Activated naive CD8-positive, alpha-beta T cell treated with anti-CD3 and anti-CD28 coated beads, Interleukin-2, amount 50 U/mL, for 24 hours (primary cell): ENCODE results near the gene NCOA1.
"Not testable (repeated sequence)": the region's sequence is repeated elsewhere in the genome, so short reads cannot be mapped to it uniquely, and the experiment has no call there.

Experiments used
- ATAC-seq: fragments of 150-1000 bp; cut with Tn5 transposase; one replicate; pipeline ENCODE4 v1.10.0; 2021
- DNase-seq: peaks from one replicate; pipeline ENCODE4 v3.0.0; 2021
- H3K27ac Mint-ChIP-seq: one replicate; pipeline ENCODE4 v1.8.0; 2021; ENCODE audit warnings: mild to moderate bottlenecking, mixed read lengths
- H3K27me3 Mint-ChIP-seq: one replicate; pipeline ENCODE4 v1.8.0; 2021; ENCODE audit warnings: mixed read lengths
- H3K36me3 Mint-ChIP-seq: one replicate; pipeline ENCODE4 v1.8.0; 2021; ENCODE audit warnings: low read depth, mixed read lengths
- H3K4me1 Mint-ChIP-seq: one replicate; pipeline ENCODE4 v1.8.0; 2021; ENCODE audit warnings: mixed read lengths
- H3K4me3 Mint-ChIP-seq: one replicate; pipeline ENCODE4 v1.8.0; 2021; ENCODE audit warnings: mild to moderate bottlenecking, moderate library complexity, mixed read lengths
- H3K9me3 Mint-ChIP-seq: one replicate; pipeline ENCODE4 v1.8.0; 2021; ENCODE audit warnings: mixed read lengths

The NCOA1 gene

GRCh38 chr2:24466871-24467870, 23.9 kb upstream of the NCOA1 start:
- ATAC-seq, result no peak
- H3K27ac Mint-ChIP-seq, result no peak overlapping the region
- H3K36me3 Mint-ChIP-seq, result no peaks in the 10 kb centered on the region
- no peaks in the 10 kb centered on the region for H3K4me1 Mint-ChIP-seq
- peaks cover 3% of the 10 kb centered on the region for H3K27me3 Mint-ChIP-seq
- DNase-seq, result no peak
- no peaks in the 10 kb centered on the region for H3K9me3 Mint-ChIP-seq
- H3K4me3 Mint-ChIP-seq, result no peak overlapping the region

GRCh38 chr2:24468453-24468852, 22.6 kb upstream of the NCOA1 start:
- not testable (repeated sequence) for H3K4me1 Mint-ChIP-seq, ATAC-seq, H3K27me3 Mint-ChIP-seq, H3K27ac Mint-ChIP-seq, H3K9me3 Mint-ChIP-seq, DNase-seq, H3K4me3 Mint-ChIP-seq, H3K36me3 Mint-ChIP-seq

GRCh38 chr2:24469148-24469650, 21.9 kb upstream of the NCOA1 start:
- peaks cover 3% of the 10 kb centered on the region for H3K27me3 Mint-ChIP-seq
- no peaks in the 10 kb centered on the region for H3K9me3 Mint-ChIP-seq
- H3K36me3 Mint-ChIP-seq, result no peaks in the 10 kb centered on the region
- DNase-seq (no peak), ATAC-seq (no peak)
- no peaks in the 10 kb centered on the region for H3K4me1 Mint-ChIP-seq
- H3K27ac Mint-ChIP-seq, result no peak overlapping the region
- no peak overlapping the region for H3K4me3 Mint-ChIP-seq

- DNase-seq (no peak), ATAC-seq (no peak)
- Mint-ChIP-seq H3K9me3 (no peaks in the 10 kb centered on the region), H3K4me1 (no peaks in the 10 kb centered on the region), H3K4me3 (no peak overlapping the region), H3K27me3 (peaks cover 3% of the 10 kb centered on the region), H3K27ac (no peak overlapping the region), H3K36me3 (no peaks in the 10 kb centered on the region)
These were observed 19.4 kb upstream of the NCOA1 start for GRCh38 chr2:24471662-24472061.

- no peaks in the 10 kb centered on the region for H3K9me3 Mint-ChIP-seq
- peaks cover 3% of the 10 kb centered on the region for H3K27me3 Mint-ChIP-seq
- no peak overlapping the region for H3K4me3 Mint-ChIP-seq
- H3K4me1 Mint-ChIP-seq, result no peaks in the 10 kb centered on the region
- no peak for ATAC-seq
- no peak for DNase-seq
- H3K27ac Mint-ChIP-seq, result no peak overlapping the region
- H3K36me3 Mint-ChIP-seq, result no peaks in the 10 kb centered on the region
These were observed 18.6 kb upstream of the NCOA1 start for GRCh38 chr2:24472416-24472815.

- H3K27ac Mint-ChIP-seq, result no peak overlapping the region
- no peak overlapping the region for H3K4me3 Mint-ChIP-seq
- H3K27me3 Mint-ChIP-seq, result peaks cover under 1% of the 10 kb centered on the region
- no peaks in the 10 kb centered on the region for H3K4me1 Mint-ChIP-seq
- DNase-seq (no peak), ATAC-seq (no peak)
- no peaks in the 10 kb centered on the region for H3K9me3 Mint-ChIP-seq
- no peaks in the 10 kb centered on the region for H3K36me3 Mint-ChIP-seq
These were observed 17.4 kb upstream of the NCOA1 start for GRCh38 chr2:24473626-24474025.

- Mint-ChIP-seq H3K4me1 (no peaks in the 10 kb centered on the region), H3K4me3 (no peak overlapping the region), H3K9me3 (no peaks in the 10 kb centered on the region), H3K27ac (no peak overlapping the region), H3K27me3 (no peaks in the 10 kb centered on the region), H3K36me3 (no peaks in the 10 kb centered on the region)
- ATAC-seq, result no peak
- no peak for DNase-seq
These were observed 17.0 kb upstream of the NCOA1 start for GRCh38 chr2:24474053-24474452.

GRCh38 chr2:24477229-24477628, 13.8 kb upstream of the NCOA1 start:
- H3K27me3 Mint-ChIP-seq, result peaks cover 5% of the 10 kb centered on the region
- peaks cover 2% of the 10 kb centered on the region for H3K4me1 Mint-ChIP-seq
- H3K36me3 Mint-ChIP-seq, result no peaks in the 10 kb centered on the region
- DNase-seq (no peak), ATAC-seq (no peak)
- H3K27ac Mint-ChIP-seq, result no peak overlapping the region
- no peak overlapping the region for H3K4me3 Mint-ChIP-seq
- peaks cover 7% of the 10 kb centered on the region for H3K9me3 Mint-ChIP-seq

GRCh38 chr2:24478243-24478642, 12.8 kb upstream of the NCOA1 start:
- H3K4me3 Mint-ChIP-seq, result no peak overlapping the region
- H3K27me3 Mint-ChIP-seq, result peaks cover 5% of the 10 kb centered on the region
- peaks cover 5% of the 10 kb centered on the region for H3K4me1 Mint-ChIP-seq
- ATAC-seq (no peak), DNase-seq (no peak)
- H3K36me3 Mint-ChIP-seq, result no peaks in the 10 kb centered on the region
- peaks cover 7% of the 10 kb centered on the region for H3K9me3 Mint-ChIP-seq
- H3K27ac Mint-ChIP-seq, result no peak overlapping the region

- Mint-ChIP-seq H3K4me1 (peaks cover 5% of the 10 kb centered on the region), H3K27ac (no peak overlapping the region), H3K36me3 (no peaks in the 10 kb centered on the region), H3K9me3 (peaks cover 14% of the 10 kb centered on the region), H3K27me3 (peaks cover 5% of the 10 kb centered on the region), H3K4me3 (no peak overlapping the region)
- no peak for ATAC-seq
- DNase-seq, result no peak
These were observed 10.8 kb upstream of the NCOA1 start for GRCh38 chr2:24480245-24480644.

GRCh38 chr2:24482251-24482971, 8.6 kb upstream of the NCOA1 start:
- Mint-ChIP-seq H3K9me3 (peaks cover 14% of the 10 kb centered on the region), H3K4me3 (no peak overlapping the region), H3K36me3 (no peaks in the 10 kb centered on the region), H3K27ac (no peak overlapping the region), H3K4me1 (peaks cover 5% of the 10 kb centered on the region), H3K27me3 (peaks cover 5% of the 10 kb centered on the region)
- no peak for DNase-seq
- no peak for ATAC-seq

GRCh38 chr2:24482972-24483300, 8.1 kb upstream of the NCOA1 start:
- DNase-seq, result no peak
- H3K36me3 Mint-ChIP-seq, result no peaks in the 10 kb centered on the region
- no peak overlapping the region for H3K27ac Mint-ChIP-seq
- H3K4me3 Mint-ChIP-seq, result no peak overlapping the region
- no peak for ATAC-seq
- H3K27me3 Mint-ChIP-seq, result peaks cover 5% of the 10 kb centered on the region
- H3K4me1 Mint-ChIP-seq, result peaks cover 5% of the 10 kb centered on the region
- peaks cover 14% of the 10 kb centered on the region for H3K9me3 Mint-ChIP-seq

GRCh38 chr2:24484677-24485076, 6.4 kb upstream of the NCOA1 start:
- peaks cover 14% of the 10 kb centered on the region for H3K4me1 Mint-ChIP-seq
- not testable (repeated sequence) for H3K27me3 Mint-ChIP-seq, H3K4me3 Mint-ChIP-seq, H3K27ac Mint-ChIP-seq, DNase-seq, H3K36me3 Mint-ChIP-seq, ATAC-seq
- H3K9me3 Mint-ChIP-seq, result peaks cover 14% of the 10 kb centered on the region

GRCh38 chr2:24485197-24485596, 5.9 kb upstream of the NCOA1 start:
- Mint-ChIP-seq H3K27me3 (peaks cover 5% of the 10 kb centered on the region), H3K4me1 (peaks cover 18% of the 10 kb centered on the region), H3K27ac (no peak overlapping the region), H3K4me3 (no peak overlapping the region), H3K36me3 (no peaks in the 10 kb centered on the region), H3K9me3 (peaks cover 13% of the 10 kb centered on the region)
- ATAC-seq (no peak), DNase-seq (no peak)

- DNase-seq, result no peak
- H3K36me3 Mint-ChIP-seq, result no peaks in the 10 kb centered on the region
- no peak for ATAC-seq
- H3K27me3 Mint-ChIP-seq, result no peaks in the 10 kb centered on the region
- H3K9me3 Mint-ChIP-seq, result peaks cover 7% of the 10 kb centered on the region
- H3K27ac Mint-ChIP-seq, result no peak overlapping the region
- H3K4me1 Mint-ChIP-seq, result peaks cover 22% of the 10 kb centered on the region
- no peak overlapping the region for H3K4me3 Mint-ChIP-seq
These were observed 4.3 kb upstream of the NCOA1 start for GRCh38 chr2:24486636-24487205.
